Gastrocnemius medialis (tissue), 4 donors: ENCODE data around the gene VPS41. TPM values are rescaled to one million over a fixed set of nuclear protein-coding genes. Genes with fewer than 3 reads are reported as not detected.
"Not testable (repeated sequence)": the region's sequence is repeated elsewhere in the genome, so short reads cannot be mapped to it uniquely, and the experiment has no call there.

Experiments
- ATAC-seq, 2 donors: fragments of 150-250 bp; one replicate each; pipeline ENCODE4 v1.9.1; 2016
- DNase-seq, 2 donors: peaks; one replicate each; pipeline ENCODE4 v3.0.0-alpha.2; 2019
- H3K27ac ChIP-seq, 4 donors: fragments of 200-600 bp; sonication (generic); 1 replicate in 1 of 4; 2 replicates in 3 of 4; pipeline ENCODE4 v1.5.1; 2016 to 2018; ENCODE audit warnings: mild to moderate bottlenecking in 2 of 4, moderate library complexity in 1 of 4
- H3K27me3 ChIP-seq, 3 donors: fragments of 200-600 bp; sonication (generic) in 2 of 3; 1 replicate in 1 of 3; 2 replicates in 2 of 3; pipeline versions ENCODE4 v1.5.1 to v1.6.0; 2016 to 2019; ENCODE audit warnings: mild to moderate bottlenecking in 1 of 3, moderate library complexity in 1 of 3
- H3K36me3 ChIP-seq, 2 donors: fragments of 200-600 bp; sonication (generic) in 1 of 2; one replicate each; pipeline ENCODE4 v1.5.1; 2017 to 2018
- H3K4me1 ChIP-seq, 2 donors: fragments of 200-600 bp; sonication (generic) in 1 of 2; one replicate each; pipeline ENCODE4 v1.5.1; 2016 to 2017; ENCODE audit warnings: mild to moderate bottlenecking in 2 of 2
- H3K4me3 ChIP-seq, 4 donors: fragments of 200-600 bp; sonication (generic) in 3 of 4; 1 replicate in 1 of 4; 2 replicates in 3 of 4; pipeline ENCODE4 v1.5.1; 2016 to 2019; ENCODE audit warnings: mild to moderate bottlenecking in 2 of 4
- H3K9me3 ChIP-seq, 3 donors: fragments of 200-600 bp; sonication (generic) in 2 of 3; 1 replicate in 1 of 3; 2 replicates in 2 of 3; pipeline ENCODE4 v1.5.1; 2016 to 2019
- CTCF ChIP-seq, 5 experiments: fragments of 450-650 bp in 3 of 5; fragments of 200-600 bp in 2 of 5; sonication (generic) in 2 of 5; IDR thresholded peaks in 4 of 5; conservative IDR thresholded peaks in 1 of 5; 1 replicate in 4 of 5; 2 replicates in 1 of 5; pipeline ENCODE4 v1.5.1; 2016 to 2019; ENCODE audit warnings: antibody characterized with exemption in 5 of 5, mild to moderate bottlenecking in 3 of 5, moderate library complexity in 3 of 5
- POLR2A ChIP-seq, 2 donors: fragments of 450-650 bp; IDR thresholded peaks; one replicate each; pipeline ENCODE4 v1.6.1; 2017; ENCODE audit warnings: antibody characterized with exemption in 2 of 2, mild to moderate bottlenecking in 2 of 2, moderate library complexity in 2 of 2
- in situ Hi-C, 4 donors: fragments of 200-750 bp; cut with MboI; loops; one replicate each; pipeline versions ENCODE4 v1.15.0 to v1.8.0; 2017; ENCODE audit warnings: low sequenced_read_pairs in 4 of 4
- intact Hi-C: fragments of 100-400 bp; cut with DNase I; formaldehyde crosslinking; loops from one replicate; pipeline ENCODE4 v1.15.1; 2023; ENCODE audit warnings: low total_unique reads
- total RNA-seq, 4 donors: library from RNA; depleted of rRNA; stranded (reverse); fragments of >200 nt; gene quantifications; one replicate each; pipeline versions ENCODE4 v1.1.0 to v1.2.3, GENCODE V29; 2016

VPS41 gene
- total RNA-seq, 4 donors from 2014 or later = 6.3 to 15.3 (median 11.6) TPM

DNA sequence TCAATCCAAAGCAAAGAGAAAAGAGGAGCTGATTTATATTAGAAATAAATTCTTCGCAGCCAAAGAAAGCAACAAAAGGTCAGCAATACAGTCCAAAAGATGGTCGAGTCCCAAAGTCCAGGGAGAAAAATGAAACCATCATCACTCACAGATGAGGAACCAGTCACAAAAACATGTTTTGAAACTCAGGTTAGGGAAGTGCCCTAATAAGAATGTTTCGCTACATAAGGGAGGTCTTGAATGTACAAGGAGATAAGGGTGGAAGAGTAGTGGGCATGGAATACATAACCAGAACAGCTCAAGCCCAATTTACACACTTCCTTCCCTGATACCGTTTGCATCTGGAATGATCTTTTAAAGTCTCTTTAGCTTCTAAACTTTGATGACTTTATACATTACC is 53.6 kb downstream of the VPS41 start:
- intact Hi-C loops = no loop called here
- H3K9me3 ChIP-seq = no peaks in the 10 kb centered on the region

GRCh38 chr7:38854947-38855346 is 54.0 kb downstream of the VPS41 start:
- H3K4me1 ChIP-seq, intact Hi-C loops, in situ Hi-C loops, H3K27ac ChIP-seq, ATAC-seq, H3K9me3 ChIP-seq, H3K36me3 ChIP-seq, DNase-seq, H3K27me3 ChIP-seq, H3K4me3 ChIP-seq: not testable (repeated sequence)

More for the DNA sequence above, 53.6 kb downstream of the VPS41 start:
- H3K36me3 ChIP-seq = no peaks in the 10 kb centered on the region
- no peaks in the 10 kb centered on the region for H3K27me3 ChIP-seq
- in situ Hi-C loops = no loop called here
- no peak overlapping the region for H3K4me3 ChIP-seq
- no peaks in the 10 kb centered on the region for H3K4me1 ChIP-seq
- no peak overlapping the region for H3K27ac ChIP-seq
- no peak for DNase-seq
- no peak for ATAC-seq
- no peak for TF ChIP-seq POLR2A (IDR thresholded peaks at IDR 0.05)
- TF ChIP-seq CTCF (IDR thresholded peaks at IDR 0.05 in 4 of 5, conservative IDR thresholded peaks at IDR 0.05 in 1 of 5) = no peak

GRCh38 chr7:38851321-38851720 is 57.7 kb downstream of the VPS41 start:
- in situ Hi-C loops = no loop called here
- TF ChIP-seq POLR2A (IDR thresholded peaks at IDR 0.05) (no peak), CTCF (IDR thresholded peaks at IDR 0.05 in 4 of 5, conservative IDR thresholded peaks at IDR 0.05 in 1 of 5) (no peak)

DNA sequence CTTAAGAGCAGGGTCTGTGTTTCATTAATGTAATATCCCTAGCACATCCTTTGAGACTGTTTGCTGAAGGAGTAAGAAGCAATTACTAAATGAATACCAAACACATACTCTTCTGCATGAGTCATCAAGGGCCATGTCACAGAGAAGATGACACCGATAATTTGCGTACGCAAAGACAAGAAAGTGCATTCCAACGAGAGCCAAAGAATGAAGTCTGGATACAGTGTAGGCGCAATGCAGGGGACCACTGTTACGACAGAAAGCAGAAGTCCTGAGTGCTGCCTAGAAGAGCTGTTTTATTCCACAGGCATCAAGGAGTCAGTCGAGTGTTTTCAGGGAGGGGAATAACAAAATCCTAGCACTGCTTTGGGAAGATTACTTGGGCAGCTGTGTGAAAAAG is 62.7 kb downstream of the VPS41 start:
- ATAC-seq (no peak), DNase-seq (no peak)
- H3K27ac ChIP-seq = no peak overlapping the region
- intact Hi-C loops (no loop called here), in situ Hi-C loops (no loop called here)
- no peaks in the 10 kb centered on the region for H3K9me3 ChIP-seq
- H3K36me3 ChIP-seq = no peaks in the 10 kb centered on the region
- H3K4me3 ChIP-seq = no peak overlapping the region
- H3K27me3 ChIP-seq = no peaks in the 10 kb centered on the region
- no peak for TF ChIP-seq CTCF (IDR thresholded peaks at IDR 0.05 in 4 of 5, conservative IDR thresholded peaks at IDR 0.05 in 1 of 5)
- TF ChIP-seq POLR2A (IDR thresholded peaks at IDR 0.05) = no peak
- H3K4me1 ChIP-seq = peaks cover 0 to 3% of the 10 kb centered on the region in 2 donors

More at GRCh38 chr7:38851321-38851720, 57.7 kb downstream of the VPS41 start:
- intact Hi-C loops = no loop called here
- ATAC-seq (no peak), DNase-seq (no peak)
- no peaks in the 10 kb centered on the region for H3K27me3 ChIP-seq
- no peaks in the 10 kb centered on the region for H3K4me1 ChIP-seq
- H3K36me3 ChIP-seq = no peaks in the 10 kb centered on the region
- no peak overlapping the region for H3K4me3 ChIP-seq
- H3K9me3 ChIP-seq = no peaks in the 10 kb centered on the region
- H3K27ac ChIP-seq = no peak overlapping the region

- ATAC-seq = no peak
- no peaks in the 10 kb centered on the region for H3K9me3 ChIP-seq
- H3K4me3 ChIP-seq = no peak overlapping the region
- H3K36me3 ChIP-seq = no peaks in the 10 kb centered on the region
- in situ Hi-C loops = no loop called here
- intact Hi-C loops = no loop called here
- TF ChIP-seq POLR2A (IDR thresholded peaks at IDR 0.05) (no peak), CTCF (IDR thresholded peaks at IDR 0.05 in 4 of 5, conservative IDR thresholded peaks at IDR 0.05 in 1 of 5) (no peak)
- no peak overlapping the region for H3K27ac ChIP-seq
- H3K4me1 ChIP-seq = peaks cover 0 to 3% of the 10 kb centered on the region in 2 donors
- no peaks in the 10 kb centered on the region for H3K27me3 ChIP-seq
- DNase-seq = no peak
Observed at GRCh38 chr7:38844952-38845563, 63.9 kb downstream of the VPS41 start.
